Central memory CD4-positive, alpha-beta T cell (primary cell): Measurements from ENCODE around the gene MCCD1.
"Not testable (repeated sequence)": the region's sequence is repeated elsewhere in the genome, so short reads cannot be mapped to it uniquely, and the experiment has no call there.

Source experiments
- DNase-seq: peaks from one replicate; pipeline ENCODE4 v3.0.0; 2022
- total RNA-seq, 3 experiments: gene quantifications; one replicate each; lab custom pipeline; 2026; lab: John Stamatoyannopoulos, UW

MCCD1 gene, protein sequence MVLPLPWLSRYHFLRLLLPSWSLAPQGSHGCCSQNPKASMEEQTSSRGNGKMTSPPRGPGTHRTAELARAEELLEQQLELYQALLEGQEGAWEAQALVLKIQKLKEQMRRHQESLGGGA
- 0 reads per million in 3 experiments for total RNA-seq

DNA sequence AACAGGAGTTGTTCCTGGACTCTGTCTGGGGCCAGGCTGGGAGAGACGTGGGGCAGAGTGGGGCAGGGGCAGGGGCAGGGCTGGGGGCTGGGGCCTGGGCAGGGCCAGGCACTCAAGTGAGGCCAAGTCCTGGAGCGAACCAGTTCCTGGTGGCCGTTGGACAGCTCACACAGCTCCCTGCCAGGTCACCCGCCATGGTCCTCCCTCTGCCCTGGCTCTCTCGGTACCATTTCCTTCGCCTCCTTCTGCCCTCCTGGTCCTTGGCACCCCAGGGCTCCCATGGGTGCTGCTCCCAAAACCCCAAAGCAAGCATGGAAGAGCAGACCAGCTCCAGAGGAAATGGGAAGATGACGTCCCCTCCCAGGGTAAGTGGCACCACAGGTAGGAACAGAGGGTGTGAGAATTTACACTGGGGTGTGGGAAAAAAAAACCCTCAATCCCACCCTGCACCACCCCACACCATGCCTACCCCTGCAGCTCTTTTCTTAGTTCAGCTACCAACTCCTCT is at the start of gene MCCD1:
MCCD1 (plus strand) TSS at position 142 of the 508 bp plus-strand sequence; CDS start at position 195, 53 bp downstream.
- DNase-seq, result no peak

DNA sequence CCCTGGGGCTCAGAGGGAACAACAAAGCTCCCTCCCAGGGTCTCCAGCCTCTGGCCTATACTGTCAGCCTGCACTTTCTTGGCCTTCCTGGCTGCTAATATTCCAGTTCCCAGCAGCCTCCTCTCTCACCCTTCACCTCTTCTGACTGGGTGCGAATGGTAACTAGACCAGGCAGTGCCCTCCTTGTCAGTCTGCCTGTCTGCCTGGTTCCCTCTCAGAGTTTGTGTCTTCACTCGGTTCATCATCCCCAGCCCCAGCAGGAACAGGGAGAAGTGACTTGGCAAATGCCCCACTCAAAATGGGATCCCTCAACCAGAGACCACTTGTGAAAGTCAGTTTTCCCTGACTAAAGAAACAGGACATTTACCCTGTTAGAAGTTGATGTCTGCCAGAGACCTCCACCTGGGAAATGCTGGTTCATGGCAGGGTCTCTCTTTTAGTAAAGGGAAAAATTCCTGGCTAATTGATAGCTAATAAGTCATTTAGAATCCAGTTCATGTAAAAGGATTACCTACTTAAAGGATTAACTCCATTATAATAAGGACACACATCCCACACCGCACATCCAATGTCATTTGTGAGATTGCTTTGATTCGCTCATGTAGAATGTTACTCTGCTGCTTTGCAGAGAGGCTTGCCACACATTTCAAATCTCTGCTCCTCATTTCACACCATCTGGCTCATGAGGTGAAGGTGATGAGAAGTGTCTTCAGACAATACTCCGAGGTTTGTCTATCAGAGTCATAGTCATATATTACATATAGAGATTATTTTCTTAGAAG is 49.4 kb upstream of the MCCD1 start:
- no peak for DNase-seq

DNA sequence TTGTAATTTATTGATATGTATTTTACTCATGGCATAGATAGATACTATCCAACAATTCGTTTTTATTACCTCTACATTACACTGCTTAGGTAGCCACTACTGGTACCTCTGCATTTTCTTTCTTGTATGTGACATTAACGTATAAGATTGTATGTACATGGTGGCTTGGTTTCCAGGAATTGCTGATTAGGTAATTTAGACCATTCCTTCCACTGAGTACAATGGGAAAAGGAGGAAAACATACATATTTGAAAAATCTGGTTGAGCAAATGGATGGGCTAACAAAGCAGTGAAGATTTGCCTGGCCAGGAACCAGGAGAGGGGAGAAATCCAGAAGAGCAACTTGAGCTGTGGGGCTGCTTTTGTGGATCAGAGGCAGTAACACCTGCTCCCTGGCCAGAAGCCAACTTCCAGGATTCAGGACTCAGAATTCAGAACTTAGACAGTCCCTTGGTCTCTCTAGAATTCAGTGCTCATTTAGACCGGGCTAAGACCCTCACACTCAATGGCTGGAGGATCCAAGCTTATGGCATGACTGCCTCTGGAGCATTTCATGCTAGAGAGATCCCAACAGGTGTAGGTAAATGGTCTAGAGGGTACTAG is 48.7 kb upstream of the MCCD1 start:
- no peak for DNase-seq

DNA sequence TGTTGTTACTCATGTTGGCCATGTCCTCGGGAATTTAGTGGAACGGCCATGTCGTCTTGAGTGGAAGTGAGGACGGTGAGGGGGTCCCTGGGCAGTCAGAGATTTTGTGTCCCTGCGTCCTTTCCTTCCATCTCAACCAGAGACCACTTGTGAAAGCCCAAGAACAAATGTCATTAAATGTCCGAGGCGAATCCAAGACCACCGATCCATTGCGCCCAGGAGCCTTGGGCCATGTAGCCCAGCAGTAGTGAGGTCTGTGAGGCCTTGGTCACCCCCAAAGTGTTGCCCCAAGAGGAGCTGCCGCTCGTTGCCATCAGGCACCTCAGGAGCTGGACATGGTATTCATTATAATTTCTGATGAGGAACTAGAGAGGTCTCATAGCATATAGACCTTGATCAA is 48.2 kb upstream of the MCCD1 start:
- DNase-seq, result no peak

DNA sequence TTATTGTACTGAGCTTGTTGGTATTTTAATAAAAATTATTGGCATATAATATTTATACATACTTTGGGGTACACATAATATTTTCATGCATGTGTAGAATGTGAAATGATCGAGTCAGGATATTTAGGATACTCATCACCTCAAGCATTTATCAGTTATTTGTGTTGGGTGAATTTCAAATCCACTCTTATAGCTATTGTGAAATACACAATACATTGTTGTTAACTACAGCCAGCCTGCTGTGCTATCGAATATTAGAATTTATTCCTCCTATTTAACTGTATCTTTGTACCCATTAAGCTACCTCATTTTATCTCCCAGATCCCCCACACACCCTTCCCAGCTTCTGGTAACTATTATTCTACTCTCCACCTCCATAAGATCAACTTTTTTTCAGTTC is 45.4 kb upstream of the MCCD1 start:
- no peak for DNase-seq

DNA sequence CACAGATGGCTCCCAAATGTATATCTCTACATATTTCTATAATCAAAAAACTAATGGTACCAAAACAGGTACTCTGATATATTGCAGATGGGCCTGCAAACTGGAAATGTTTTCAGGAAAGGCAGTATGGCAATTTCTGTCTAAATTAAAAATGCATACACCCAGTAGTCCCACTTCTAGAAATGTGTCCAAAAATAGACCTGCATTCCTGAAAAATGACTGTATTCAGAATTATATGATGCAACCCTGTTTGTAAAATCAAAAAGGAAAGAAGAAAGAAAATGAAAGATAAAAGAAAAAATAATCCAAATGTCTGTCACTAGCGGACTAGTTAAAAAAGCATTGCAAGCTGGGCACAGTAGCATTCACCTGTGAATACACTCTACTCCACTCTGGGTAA is 43.7 kb upstream of the MCCD1 start:
- no peak for DNase-seq

DNA sequence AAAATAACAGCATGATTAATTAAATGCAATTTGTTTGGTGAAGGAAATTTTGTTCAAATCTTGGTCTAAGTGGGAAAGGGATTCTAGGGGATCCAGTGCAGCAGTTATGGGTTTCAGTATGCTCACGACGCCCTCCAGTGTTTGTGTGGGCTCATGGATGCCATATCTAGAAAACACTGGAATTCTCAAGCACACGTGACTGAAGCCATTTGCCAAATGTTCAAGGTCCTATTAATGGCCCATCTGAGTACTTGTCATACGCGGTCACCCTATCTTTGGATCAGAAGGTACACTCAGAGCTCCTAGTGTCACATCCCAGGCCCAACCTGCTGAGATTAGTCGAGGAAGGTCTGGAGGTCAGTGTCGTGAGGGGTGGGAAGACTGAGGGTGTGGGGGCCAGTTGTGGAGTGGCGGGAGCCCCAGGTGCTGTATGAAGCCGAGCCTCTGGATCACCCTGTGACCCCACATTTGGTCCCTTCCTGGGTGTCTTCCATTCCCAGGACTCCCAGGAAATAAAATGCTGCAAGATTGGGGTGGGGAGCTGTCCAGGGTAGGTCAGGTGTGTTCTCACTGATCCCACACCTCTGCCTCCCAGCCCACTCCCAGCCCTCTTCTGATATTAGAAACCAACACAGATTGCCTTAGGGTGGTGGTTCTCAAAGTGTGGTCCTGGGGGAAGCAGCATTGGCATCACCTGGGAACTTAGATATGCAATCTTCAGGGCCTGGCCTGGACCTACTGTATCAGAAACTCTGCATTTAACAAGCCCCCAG is 42.5 kb upstream of the MCCD1 start:
- not testable (repeated sequence) for DNase-seq

DNA sequence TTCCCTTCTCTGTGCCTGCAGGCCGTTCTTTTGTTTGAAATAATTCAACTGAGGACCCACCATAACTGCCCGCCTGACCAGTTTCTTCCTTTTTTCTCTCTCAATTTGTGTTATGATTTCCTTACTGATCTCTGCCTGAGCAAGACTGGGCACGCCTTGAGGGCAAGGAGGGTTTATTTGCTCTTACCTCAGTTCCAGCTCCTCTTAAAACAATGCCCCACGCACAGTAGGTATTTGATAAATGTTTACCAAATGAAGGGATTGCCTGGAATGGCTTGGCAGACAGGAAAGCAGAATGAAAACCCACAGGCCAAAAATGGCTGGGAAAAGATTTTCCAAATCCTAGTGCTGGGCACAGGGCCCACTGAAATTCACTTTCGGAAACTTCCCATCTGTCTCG is 41.1 kb upstream of the MCCD1 start:
- not testable (repeated sequence) for DNase-seq

DNA sequence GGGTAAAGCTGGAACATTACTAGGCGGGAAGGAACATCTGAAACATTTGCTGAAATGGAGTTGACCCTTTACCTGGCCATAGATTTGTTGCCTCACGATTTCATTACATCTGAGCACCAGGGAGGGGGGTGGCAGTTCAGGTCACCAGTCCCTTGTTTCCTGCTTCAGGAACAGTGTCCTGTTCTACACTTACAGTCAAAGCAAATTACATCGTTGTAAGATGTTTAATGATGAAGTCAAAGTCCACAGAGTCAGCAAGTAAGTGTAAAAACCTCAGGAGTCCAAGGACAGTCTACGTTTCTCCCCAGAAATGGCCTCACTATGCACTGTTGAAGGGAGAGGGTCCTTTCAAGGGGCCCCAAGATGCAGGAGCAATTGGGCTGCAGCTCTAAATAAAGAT is 39.7 kb upstream of the MCCD1 start:
- DNase-seq, result no peak

DNA sequence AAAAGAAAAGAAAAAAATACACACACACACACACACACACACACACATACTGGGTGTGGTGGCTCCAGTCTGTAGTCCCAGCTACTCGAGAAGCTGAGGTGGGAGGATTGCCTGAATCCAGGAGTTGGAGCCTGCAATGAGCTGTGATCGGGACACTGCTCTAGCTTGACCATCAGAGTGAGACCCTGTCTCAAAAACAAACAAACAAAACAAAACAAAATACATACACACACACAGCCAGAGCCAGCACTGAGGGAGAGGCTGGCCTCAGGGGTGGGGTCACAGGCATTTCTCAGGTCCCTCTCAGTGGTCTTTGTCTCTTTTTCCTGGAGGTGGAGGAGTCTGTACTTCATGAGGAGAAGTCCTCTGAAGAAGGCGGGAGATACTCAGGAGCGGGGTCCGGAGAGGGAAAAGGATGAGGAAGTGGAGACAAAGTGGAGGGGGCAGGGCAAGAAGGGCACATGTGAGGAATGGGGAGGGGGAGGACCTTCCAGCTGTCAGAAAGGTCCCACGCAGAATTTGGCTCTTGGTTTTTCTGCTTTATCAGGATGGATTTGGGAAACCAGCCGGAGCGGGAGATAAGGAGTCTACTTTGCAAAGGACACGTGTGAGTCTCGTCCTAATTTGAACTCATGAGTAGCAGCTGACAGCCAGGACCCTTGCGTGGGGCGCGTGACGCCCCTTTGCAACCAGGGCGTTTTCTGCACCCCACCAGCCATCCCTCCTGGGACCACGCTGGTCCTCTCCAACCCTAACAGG is 38.5 kb upstream of the MCCD1 start:
- DNase-seq, result no peak

DNA sequence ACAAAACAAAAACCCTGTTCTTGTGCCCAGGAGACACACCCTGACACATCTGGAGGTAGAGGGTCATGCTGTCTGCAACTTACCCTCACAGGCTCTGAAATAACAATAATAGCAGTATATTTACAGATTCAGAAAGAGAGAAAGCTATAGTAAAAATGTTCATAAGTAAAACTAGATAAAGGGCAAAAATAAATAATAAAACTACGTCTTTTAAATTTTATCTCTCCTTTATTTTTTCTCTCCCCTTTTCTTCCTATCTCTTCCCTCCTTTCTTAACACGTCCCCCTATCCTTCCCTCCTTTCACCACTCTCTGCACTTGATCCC is 35.2 kb upstream of the MCCD1 start:
- DNase-seq, result not testable (repeated sequence)

DNA sequence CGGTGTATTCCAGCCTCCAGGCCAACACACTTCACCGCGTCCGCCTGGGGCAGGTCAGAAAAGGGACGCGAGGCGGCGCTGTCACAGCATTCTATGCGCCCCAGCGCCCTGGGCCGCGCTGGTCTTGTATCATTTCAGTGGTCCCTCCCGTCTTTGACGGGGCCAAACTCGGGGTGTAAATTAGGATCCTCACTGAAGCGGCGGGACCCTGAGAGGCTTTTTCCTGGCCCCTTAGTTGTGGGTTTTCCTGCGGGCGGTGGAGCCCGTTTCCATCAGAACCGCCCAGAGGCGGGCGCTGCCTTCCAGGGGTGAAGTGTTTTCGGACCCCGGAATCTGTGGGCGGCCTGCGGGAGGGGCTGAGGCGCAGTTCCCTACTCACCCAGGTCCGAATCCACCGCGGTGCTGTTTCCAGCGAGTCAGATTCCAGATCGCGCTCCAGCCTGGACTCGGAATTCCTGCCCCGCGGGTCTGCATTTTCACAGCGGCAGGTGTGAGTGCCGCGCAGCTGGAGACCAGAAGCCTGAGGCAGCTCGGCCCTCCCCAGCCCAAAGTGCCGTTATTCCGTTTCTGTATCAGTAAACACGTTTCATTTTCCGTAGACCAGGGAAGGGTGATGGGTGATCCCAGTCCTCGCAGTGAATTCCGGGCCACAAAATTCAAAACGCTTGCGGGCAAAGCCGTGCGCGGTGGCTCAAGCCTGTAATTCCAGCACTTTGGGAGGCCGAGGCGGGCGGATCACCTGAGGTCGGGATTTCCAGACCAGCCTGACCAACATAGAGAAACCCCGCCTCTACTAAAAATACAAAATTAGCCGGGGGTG is 34.7 kb upstream of the MCCD1 start:
- peak; percentile 58 for DNase-seq

DNA sequence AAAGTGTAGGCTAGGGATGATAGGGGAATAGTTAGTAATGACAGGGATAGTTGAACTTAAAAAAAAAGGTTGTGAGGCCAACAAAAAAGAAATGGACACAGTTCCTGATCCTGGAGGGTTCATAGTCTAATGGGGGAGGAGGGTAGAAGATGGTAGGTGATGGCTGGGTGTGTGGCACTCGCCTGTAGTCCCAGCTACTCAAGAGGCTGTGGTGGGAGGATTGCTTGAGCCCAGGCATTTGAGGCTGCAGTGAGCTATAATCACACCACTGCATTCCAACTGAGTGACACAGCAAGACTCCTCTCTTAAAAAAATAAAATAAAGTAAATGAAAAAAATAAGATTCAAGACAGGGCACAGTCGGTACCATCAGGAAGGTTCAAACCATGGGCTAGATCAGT is 33.2 kb upstream of the MCCD1 start:
- DNase-seq, result no peak

DNA sequence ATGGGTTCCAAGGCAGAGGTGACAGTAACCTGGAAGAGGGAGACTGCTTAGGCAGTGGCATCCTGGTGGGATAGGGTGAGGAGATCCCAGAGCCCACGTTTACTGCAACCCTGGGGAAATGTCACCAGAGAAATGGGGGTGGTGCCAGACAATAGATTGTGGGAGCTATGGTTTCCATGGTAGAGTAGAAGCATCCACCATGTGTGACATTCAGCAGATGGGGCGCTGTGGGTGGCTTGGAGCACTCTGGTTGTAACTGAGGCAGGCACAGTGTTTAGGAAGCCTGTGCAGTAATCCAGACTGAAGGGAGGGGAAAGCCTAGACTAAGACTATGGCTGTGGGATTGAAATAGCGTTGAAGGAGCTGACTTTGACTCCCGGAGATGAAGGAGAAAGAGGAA is 31.9 kb upstream of the MCCD1 start:
- peak; percentile 11 for DNase-seq

DNA sequence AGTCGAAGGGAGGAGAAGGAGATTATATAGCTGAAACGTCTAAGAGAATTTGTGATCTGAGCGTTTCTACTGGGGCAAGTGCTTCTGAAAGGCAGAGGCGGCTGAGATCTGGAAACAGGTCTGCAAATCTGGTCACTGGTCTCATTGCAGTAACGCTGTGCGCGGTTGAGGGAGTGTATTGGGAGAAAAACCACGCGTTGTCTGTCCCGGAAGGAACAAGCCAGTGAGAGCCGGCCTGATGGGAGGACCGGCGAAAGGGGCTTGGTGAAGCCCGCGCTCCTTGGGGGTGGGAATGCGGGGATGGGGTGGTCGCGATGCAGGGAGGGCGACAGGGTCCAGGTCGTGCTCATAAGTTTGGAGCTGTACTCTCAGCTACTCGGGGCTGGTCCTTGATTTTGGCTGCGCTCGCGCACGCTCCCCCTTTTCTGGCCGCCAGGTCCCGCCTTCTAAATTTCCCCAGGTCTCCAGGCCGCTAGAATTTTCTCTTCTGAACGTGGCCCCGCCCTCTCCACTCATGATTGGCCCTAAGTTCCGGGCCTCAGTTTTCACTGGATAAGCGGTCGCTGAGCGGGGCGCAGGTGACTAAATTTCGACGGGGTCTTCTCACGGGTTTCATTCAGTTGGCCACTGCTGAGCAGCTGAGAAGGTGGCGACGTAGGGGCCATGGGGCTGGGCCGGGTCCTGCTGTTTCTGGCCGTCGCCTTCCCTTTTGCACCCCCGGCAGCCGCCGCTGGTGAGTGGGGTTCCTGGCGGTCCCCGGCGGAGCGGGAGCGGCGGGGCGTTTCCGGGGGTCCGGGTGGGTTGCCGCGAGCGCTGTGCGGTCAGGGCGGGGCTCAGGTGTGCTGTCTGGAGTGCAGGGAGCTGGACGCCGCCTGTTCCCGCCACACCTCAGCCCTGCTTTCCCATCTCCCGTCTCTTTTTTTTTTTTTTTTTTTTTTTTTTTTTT is 31.0 kb upstream of the MCCD1 start, which contains the start of gene MICB:
MICB (plus strand) TSS at position 615 of the 946 bp plus-strand sequence; CDS start at position 664, 49 bp downstream.
- peak; percentile 81 for DNase-seq

DNA sequence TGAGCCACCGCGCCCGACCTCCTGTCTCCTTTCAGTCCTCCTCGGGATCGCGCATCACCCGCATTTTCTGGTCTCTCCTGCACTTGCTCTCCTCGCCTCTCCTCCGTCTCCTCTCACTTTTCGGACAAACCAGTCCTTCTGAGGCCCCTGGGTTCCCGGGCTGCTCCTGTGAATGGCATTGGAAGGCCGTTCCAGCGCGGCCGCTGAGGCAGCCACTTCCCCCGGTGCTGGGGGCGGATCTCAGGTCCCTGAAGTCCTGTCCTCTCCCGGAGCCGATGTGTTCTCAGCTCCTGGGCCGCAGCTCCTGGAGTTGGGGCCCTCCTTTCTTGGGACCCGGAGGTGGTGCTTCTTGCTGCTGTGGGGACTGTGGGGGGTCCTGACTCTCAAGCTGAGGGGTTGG is 30.0 kb upstream of the MCCD1 start:
- no peak for DNase-seq

DNA sequence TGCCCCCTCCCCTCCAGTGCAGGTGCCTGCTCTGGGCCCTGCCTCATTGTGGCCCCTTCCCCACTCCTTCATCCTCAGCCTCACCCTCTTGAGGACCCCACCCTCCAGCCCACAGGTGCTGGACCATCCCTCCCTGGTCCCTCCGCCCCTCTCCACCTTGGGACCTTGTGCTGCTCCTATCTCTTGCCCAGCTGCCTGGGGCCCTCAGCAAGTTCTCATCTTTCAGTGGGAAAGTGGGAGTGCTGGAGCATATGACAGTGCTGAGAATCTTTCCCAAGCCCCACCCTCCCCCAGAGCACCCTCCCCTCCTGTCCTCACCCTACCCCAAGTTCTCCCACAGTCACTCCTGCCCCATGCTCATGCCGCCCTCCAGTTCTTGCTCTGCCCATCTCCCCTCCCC is 29.1 kb upstream of the MCCD1 start:
- not testable (repeated sequence) for DNase-seq

DNA sequence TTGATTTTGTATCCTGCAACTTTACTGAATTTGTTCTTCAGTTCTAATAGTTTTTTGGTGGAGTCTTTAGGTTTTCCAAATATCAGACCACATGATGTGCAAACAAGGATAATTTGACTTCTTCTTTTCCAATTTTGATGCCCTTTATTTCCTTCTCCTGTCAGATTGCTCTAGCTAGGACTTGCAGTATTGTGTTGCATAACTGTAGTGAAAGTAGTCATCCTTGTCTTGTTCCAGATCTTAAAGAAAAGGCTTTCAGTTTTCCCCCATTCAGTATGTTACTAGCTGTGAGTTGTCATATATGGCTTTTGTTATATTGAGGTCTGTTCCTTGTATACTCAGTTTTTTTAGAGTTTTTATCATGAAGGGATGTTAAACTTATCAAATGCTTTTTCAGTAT is 26.2 kb upstream of the MCCD1 start:
- no peak for DNase-seq

DNA sequence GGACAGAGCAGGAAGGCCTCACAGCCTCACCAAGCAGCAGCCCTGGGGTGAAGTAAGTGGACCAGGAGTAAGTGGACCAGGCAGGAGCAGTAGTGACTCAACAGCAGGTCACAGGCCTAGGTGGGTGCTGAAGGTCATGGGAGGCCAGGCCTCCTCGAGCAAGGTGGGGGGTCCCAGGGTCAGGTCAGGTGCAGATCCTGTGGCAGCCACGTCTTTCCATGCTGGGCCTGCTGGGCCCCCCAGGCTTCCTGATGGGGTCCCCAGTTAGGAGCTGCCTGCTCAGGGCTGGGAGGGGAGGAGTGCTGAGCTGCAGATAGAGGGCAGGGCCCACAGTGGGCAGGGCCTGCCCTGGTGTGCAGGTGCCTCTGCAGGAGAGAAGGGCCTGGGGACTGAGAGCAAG is 19.7 kb upstream of the MCCD1 start:
- not testable (repeated sequence) for DNase-seq

DNA sequence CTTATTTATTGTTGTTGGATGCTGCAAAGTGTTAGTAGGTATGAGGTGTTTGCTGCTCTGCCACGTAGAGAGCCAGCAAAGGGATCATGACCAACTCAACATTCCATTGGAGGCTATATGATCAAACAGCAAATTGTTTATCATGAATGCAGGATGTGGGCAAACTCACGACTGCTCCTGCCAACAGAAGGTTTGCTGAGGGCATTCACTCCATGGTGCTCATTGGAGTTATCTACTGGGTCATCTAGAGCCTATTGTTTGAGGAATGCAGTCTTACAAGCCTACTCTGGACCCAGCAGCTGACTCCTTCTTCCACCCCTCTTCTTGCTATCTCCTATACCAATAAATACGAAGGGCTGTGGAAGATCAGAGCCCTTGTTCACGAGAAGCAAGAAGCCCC is 18.8 kb upstream of the MCCD1 start:
- no peak for DNase-seq
